GM12865 (cell line): ENCODE data around the gene SCAMP3.

ENCODE experiments used
- DNase-seq: peaks from one replicate; pipeline ENCODE4 v3.0.0; 2010; ENCODE audit warnings: low read depth
- H3K4me3 ChIP-seq: 2 replicates; pipeline ENCODE4 v1.5.1; 2011; ENCODE audit warnings: mild to moderate bottlenecking, low read depth, low read length, control low read depth
- CTCF ChIP-seq: IDR thresholded peaks from 2 replicates; pipeline ENCODE4 v1.5.1; 2011; ENCODE audit warnings: low read length, control low read depth, low read depth, inconsistent platforms; ENCODE audit not compliant: insufficient read depth; ENCODE audit errors: missing control alignments

SCAMP3 gene

GRCh38 chr1:155301342-155301841 lies 39.2 kb upstream of the SCAMP3 start, which contains the start of gene PKLR:
Gene PKLR, minus strand, starts transcription at chr1:155301438. Its CDS starts 43 bp downstream, at chr1:155301395.
- no peak for DNase-seq
- no peak within 1 kb of the TSS for H3K4me3 ChIP-seq
- no peak for TF ChIP-seq CTCF

GRCh38 chr1:155300553-155301329 lies 38.6 kb upstream of the SCAMP3 start:
- DNase-seq: no peak
- TF ChIP-seq CTCF: no peak
- H3K4me3 ChIP-seq: no peak overlapping the region

GRCh38 chr1:155300024-155300423 lies 37.9 kb upstream of the SCAMP3 start:
- TF ChIP-seq CTCF: no peak
- DNase-seq: no peak

GRCh38 chr1:155297384-155297783 lies 35.2 kb upstream of the SCAMP3 start:
- DNase-seq: peak; percentile 31
- H3K4me3 ChIP-seq: no peak overlapping the region

More at GRCh38 chr1:155300024-155300423, 37.9 kb upstream of the SCAMP3 start:
- H3K4me3 ChIP-seq: no peak overlapping the region

GRCh38 chr1:155296661-155297060 lies 34.5 kb upstream of the SCAMP3 start:
- H3K4me3 ChIP-seq: no peak overlapping the region
- DNase-seq: no peak
- no peak for TF ChIP-seq CTCF

More at GRCh38 chr1:155297384-155297783, 35.2 kb upstream of the SCAMP3 start:
- TF ChIP-seq CTCF: no peak

GRCh38 chr1:155295942-155296267 lies 33.7 kb upstream of the SCAMP3 start:
- DNase-seq: no peak
- TF ChIP-seq CTCF: no peak
- H3K4me3 ChIP-seq: no peak overlapping the region

GRCh38 chr1:155295183-155295941 lies 33.2 kb upstream of the SCAMP3 start:
- TF ChIP-seq CTCF: no peak
- DNase-seq: no peak
- no peak overlapping the region for H3K4me3 ChIP-seq
